CD14-positive monocyte (primary cell): ENCODE results near the gene ACBD6. TPM values are rescaled to one million over a fixed set of nuclear protein-coding genes. Genes with fewer than 3 reads are reported as not detected.

Source experiments
- DNase-seq, 3 donors: peaks; one replicate each; pipeline ENCODE4 v3.0.0-alpha.2; 2011 to 2022
- H2AFZ ChIP-seq: 2 replicates; pipeline ENCODE4 v1.6.0; 2012; ENCODE audit warnings: mild to moderate bottlenecking, low read depth, low read length, inconsistent platforms; ENCODE audit not compliant: insufficient read depth, poor library complexity, severe bottlenecking
- H3K27ac ChIP-seq, 2 donors: 1 replicate in 1 of 2; 2 replicates in 1 of 2; pipeline ENCODE4 v1.5.1; 2012 to 2013; ENCODE audit warnings: low read length in 2 of 2, control low read depth in 1 of 2, inconsistent platforms in 1 of 2, low read depth in 1 of 2, mild to moderate bottlenecking in 1 of 2
- H3K27me3 ChIP-seq, 2 donors: one replicate each; pipeline versions ENCODE4 v1.6.0 to v1.6.1; 2011 to 2013; ENCODE audit warnings: low read length in 2 of 2; ENCODE audit not compliant: control insufficient read depth in 2 of 2, insufficient read depth in 2 of 2
- H3K36me3 ChIP-seq, 2 donors: replicated peaks in 1 of 2; 1 replicate in 1 of 2; 2 replicates in 1 of 2; pipeline versions ENCODE4 v1.5.1 to v1.6.1; 2012 to 2013; ENCODE audit warnings: low read length in 2 of 2, control low read depth in 1 of 2, inconsistent platforms in 1 of 2, mild to moderate bottlenecking in 1 of 2; ENCODE audit not compliant: insufficient read depth in 2 of 2, control insufficient read depth in 1 of 2
- H3K4me1 ChIP-seq, 2 donors: 1 replicate in 1 of 2; 2 replicates in 1 of 2; pipeline versions ENCODE4 v1.5.1 to v1.6.1; 2012 to 2013; ENCODE audit warnings: low read length in 2 of 2, control low read depth in 1 of 2, inconsistent platforms in 1 of 2, mild to moderate bottlenecking in 1 of 2, moderate library complexity in 1 of 2; ENCODE audit not compliant: insufficient read depth in 2 of 2, control insufficient read depth in 1 of 2
- H3K4me2 ChIP-seq: replicated peaks from 2 replicates; pipeline ENCODE3; 2012; ENCODE audit warnings: low read length, moderate library complexity, mild to moderate bottlenecking; ENCODE audit not compliant: poor library complexity, severe bottlenecking; ENCODE audit errors: extremely low read depth
- H3K4me3 ChIP-seq, 3 experiments: fragments of 200-600 bp in 1 of 3; sonication (generic) in 1 of 3; replicated peaks in 1 of 3; 1 replicate in 2 of 3; 2 replicates in 1 of 3; pipeline ENCODE4 v1.5.1; 2011 to 2013; ENCODE audit warnings: low read length in 3 of 3, mild to moderate bottlenecking in 3 of 3, control low read depth in 2 of 3, low read depth in 2 of 3, inconsistent platforms in 1 of 3, moderate library complexity in 1 of 3
- H3K79me2 ChIP-seq: 2 replicates; pipeline ENCODE4 v1.6.0; 2012; ENCODE audit warnings: mild to moderate bottlenecking, control low read depth, inconsistent platforms, low read length, moderate library complexity; ENCODE audit not compliant: insufficient read depth
- H3K9ac ChIP-seq: 2 replicates; pipeline ENCODE4 v1.6.0; 2017; ENCODE audit warnings: low read length, mild to moderate bottlenecking; ENCODE audit not compliant: insufficient read depth, poor library complexity, severe bottlenecking
- H3K9me3 ChIP-seq, 2 donors: replicated peaks in 1 of 2; 1 replicate in 1 of 2; 2 replicates in 1 of 2; pipeline versions ENCODE4 v1.5.1 to v1.6.1; 2012 to 2013; ENCODE audit warnings: low read length in 2 of 2, control low read depth in 1 of 2; ENCODE audit not compliant: control insufficient read depth in 1 of 2, insufficient read depth in 1 of 2
- H4K20me1 ChIP-seq: 2 replicates; pipeline ENCODE4 v1.6.0; 2012; ENCODE audit warnings: mild to moderate bottlenecking, low read length, control low read depth, moderate library complexity; ENCODE audit not compliant: insufficient read depth
- H3K27ac Mint-ChIP-seq, 7 donors: one replicate each; pipeline ENCODE4 v1.8.0; 2020; ENCODE audit warnings: mild to moderate bottlenecking in 7 of 7, mixed read lengths in 7 of 7, moderate library complexity in 6 of 7, inconsistent platforms in 2 of 7
- H3K27me3 Mint-ChIP-seq, 3 donors: one replicate each; pipeline ENCODE4 v1.8.0; 2021 to 2022; ENCODE audit warnings: low read depth in 3 of 3, mild to moderate bottlenecking in 3 of 3, mixed read lengths in 3 of 3, moderate library complexity in 3 of 3, inconsistent platforms in 1 of 3
- H3K36me3 Mint-ChIP-seq, 2 donors: one replicate each; pipeline ENCODE4 v1.8.0; 2020; ENCODE audit warnings: mixed read lengths in 2 of 2, inconsistent platforms in 1 of 2, mild to moderate bottlenecking in 1 of 2
- H3K4me1 Mint-ChIP-seq: one replicate; pipeline ENCODE4 v1.8.0; 2020; ENCODE audit warnings: mild to moderate bottlenecking, mixed read lengths
- H3K4me3 Mint-ChIP-seq, 2 donors: one replicate each; pipeline ENCODE4 v1.8.0; 2020; ENCODE audit warnings: mild to moderate bottlenecking in 2 of 2, mixed read lengths in 2 of 2, moderate library complexity in 1 of 2
- H3K9me3 Mint-ChIP-seq, 7 donors: one replicate each; pipeline ENCODE4 v1.8.0; 2020 to 2022; ENCODE audit warnings: mixed read lengths in 7 of 7, mild to moderate bottlenecking in 6 of 7, moderate library complexity in 6 of 7, inconsistent platforms in 2 of 7
- CTCF ChIP-seq: fragments of 200-600 bp; IDR thresholded peaks from one replicate; pipeline ENCODE4 v1.8.0; 2022; ENCODE audit warnings: antibody characterized with exemption, mild to moderate bottlenecking
- WGBS: methylation state at CpG from one replicate; pipeline ENCODE4 v1.1.5; 2013; ENCODE audit warnings: missing lambda C conversion rate; ENCODE audit not compliant: insufficient coverage; 5-methylcytosine and 5-hydroxymethylcytosine counted together
- intact Hi-C, 2 donors: fragments of 100-400 bp; cut with micrococcal nuclease; formaldehyde crosslinking; loops; one replicate each; pipeline versions ENCODE4 v1.15.0 to v1.15.1; 2023
- polyA plus RNA-seq, 3 donors: library from polyadenylated mRNA; depleted of rRNA in 1 of 3; unstranded in 2 of 3; stranded (reverse) in 1 of 3; fragments of 300-500 nt in 2 of 3; fragments of >200 nt in 1 of 3; fragmentation: Illumina TruSeq in 2 of 3; gene quantifications; 1 replicate in 2 of 3; 2 replicates in 1 of 3; pipeline ENCODE4 v1.2.3, GENCODE V29; 2012 to 2021

Gene ACBD6
- polyA plus RNA-seq, 3 donors = 19.3 to 35.3 (median 19.7) TPM

GRCh38 chr1:180352021-180352420, 150.4 kb downstream of the ACBD6 start:
- intact Hi-C loops = no loop called here
- Mint-ChIP-seq H3K27me3 (no peaks in the 10 kb centered on the region), H3K27ac (peak overlapping the region in 1 of 7 donors; percentile 13)

GRCh38 chr1:180345148-180345547, 157.2 kb downstream of the ACBD6 start:
- no peak overlapping the region for H2AFZ ChIP-seq
- H3K36me3 ChIP-seq = no peaks in the 10 kb centered on the region
- H3K27me3 ChIP-seq = no peaks in the 10 kb centered on the region
- H3K4me3 ChIP-seq = no peak overlapping the region
- Mint-ChIP-seq H3K27ac (no peak overlapping the region), H3K4me1 (peaks cover 12% of the 10 kb centered on the region), H3K9me3 (peaks cover 0 to 9% (median 0%) of the 10 kb centered on the region in 7 donors), H3K36me3 (peaks cover 6 to 11% of the 10 kb centered on the region in 2 donors), H3K4me3 (no peak overlapping the region), H3K27me3 (no peaks in the 10 kb centered on the region)
- no peak for TF ChIP-seq CTCF
- no peak overlapping the region for H3K9ac ChIP-seq
- H3K4me2 ChIP-seq = no peak overlapping the region
- no peak for DNase-seq
- H3K79me2 ChIP-seq = no peaks in the 10 kb centered on the region
- no peaks in the 10 kb centered on the region for H4K20me1 ChIP-seq
- no peak overlapping the region for H3K27ac ChIP-seq
- peaks cover 0 to 16% of the 10 kb centered on the region in 2 donors for H3K4me1 ChIP-seq
- intact Hi-C loops = no loop called here
- H3K9me3 ChIP-seq = no peaks in the 10 kb centered on the region

More at GRCh38 chr1:180352021-180352420, 150.4 kb downstream of the ACBD6 start:
- Histone ChIP-seq H3K27ac (no peak overlapping the region), H4K20me1 (no peaks in the 10 kb centered on the region), H3K9ac (no peak overlapping the region), H2AFZ (no peak overlapping the region), H3K36me3 (no peaks in the 10 kb centered on the region), H3K4me1 (peaks cover 4 to 12% of the 10 kb centered on the region in 2 donors), H3K79me2 (no peaks in the 10 kb centered on the region), H3K4me3 (no peak overlapping the region), H3K27me3 (no peaks in the 10 kb centered on the region), H3K9me3 (no peaks in the 10 kb centered on the region), H3K4me2 (no peak overlapping the region)
- 90% methylated on average over 3 of the region's 4 CpGs for WGBS
- Mint-ChIP-seq H3K4me1 (peaks cover 10% of the 10 kb centered on the region), H3K4me3 (no peak overlapping the region), H3K36me3 (peaks cover 0 to 6% of the 10 kb centered on the region in 2 donors), H3K9me3 (peaks cover 0 to 9% (median 2%) of the 10 kb centered on the region in 7 donors)
- no peak for DNase-seq
- TF ChIP-seq CTCF = no peak
